ENCODE data around the gene DNAH6.

DNAH6 gene

GRCh38 chr2:84631985-84632384 lies 115.7 kb downstream of the DNAH6 start:
- DNase-seq (ENCODE audit: low read depth in 2 of 2) = no peak

GRCh38 chr2:84636080-84636971 lies 120.0 kb downstream of the DNAH6 start:
- no peak for DNase-seq (ENCODE audit: low read depth in 2 of 2)

- no peak for DNase-seq (ENCODE audit: low read depth in 2 of 2)
Measured at GRCh38 chr2:84639751-84640150, 123.5 kb downstream of the DNAH6 start.

- no peak for DNase-seq (ENCODE audit: low read depth in 2 of 2)
Measured at GRCh38 chr2:84640411-84640810, 124.1 kb downstream of the DNAH6 start.

- DNase-seq (ENCODE audit: low read depth in 2 of 2) = no peak
Measured at GRCh38 chr2:84641021-84641420, 124.7 kb downstream of the DNAH6 start.

- no peak for DNase-seq (ENCODE audit: low read depth in 2 of 2)
Measured at GRCh38 chr2:84643991-84644390, 127.7 kb downstream of the DNAH6 start.

- DNase-seq (ENCODE audit: low read depth in 2 of 2) = no peak
Measured at GRCh38 chr2:84646514-84646913, 130.2 kb downstream of the DNAH6 start.

- no peak for DNase-seq (ENCODE audit: low read depth in 2 of 2)
Measured at GRCh38 chr2:84647267-84647666, 131.0 kb downstream of the DNAH6 start.

- DNase-seq (ENCODE audit: low read depth in 2 of 2) = no peak
Measured at GRCh38 chr2:84649058-84649457, 132.8 kb downstream of the DNAH6 start.

GRCh38 chr2:84649487-84650142 lies 133.3 kb downstream of the DNAH6 start:
- no peak for DNase-seq (ENCODE audit: low read depth in 2 of 2)

GRCh38 chr2:84652431-84652830 lies 136.1 kb downstream of the DNAH6 start:
- DNase-seq (ENCODE audit: low read depth in 2 of 2) = no peak

GRCh38 chr2:84653302-84653701 lies 137.0 kb downstream of the DNAH6 start:
- no peak for DNase-seq (ENCODE audit: low read depth in 2 of 2)

GRCh38 chr2:84654414-84654813 lies 138.1 kb downstream of the DNAH6 start:
- no peak for DNase-seq (ENCODE audit: low read depth in 2 of 2)

- no peak for DNase-seq (ENCODE audit: low read depth in 2 of 2)
Measured at GRCh38 chr2:84669122-84669521, 152.8 kb downstream of the DNAH6 start.

- DNase-seq (ENCODE audit: low read depth in 2 of 2) = no peak
Measured at GRCh38 chr2:84674099-84674498, 157.8 kb downstream of the DNAH6 start.

- DNase-seq (ENCODE audit: low read depth in 2 of 2) = no peak
Measured at GRCh38 chr2:84674586-84674985, 158.3 kb downstream of the DNAH6 start.

GRCh38 chr2:84676295-84676694 lies 160.0 kb downstream of the DNAH6 start:
- no peak for DNase-seq (ENCODE audit: low read depth in 2 of 2)

- DNase-seq (ENCODE audit: low read depth in 2 of 2) = no peak
Measured at GRCh38 chr2:84678214-84678613, 161.9 kb downstream of the DNAH6 start.

- DNase-seq (ENCODE audit: low read depth in 2 of 2) = no peak
Measured at GRCh38 chr2:84686783-84687476, 170.6 kb downstream of the DNAH6 start.

GRCh38 chr2:84687498-84688149 lies 171.3 kb downstream of the DNAH6 start:
- DNase-seq (ENCODE audit: low read depth in 2 of 2) = no peak

- DNase-seq (ENCODE audit: low read depth in 2 of 2) = no peak
Measured at GRCh38 chr2:84690225-84690624, 173.9 kb downstream of the DNAH6 start.

- DNase-seq (ENCODE audit: low read depth in 2 of 2) = no peak
Measured at GRCh38 chr2:84694088-84694622, 177.9 kb downstream of the DNAH6 start.

Data from stimulated activated CD4-positive, alpha-beta T cell treated with anti-CD3 and anti-CD28 coated beads, Interleukin-1b, Interleukin-23, amount 100 ng/mL, for 4 hours (primary cell).